HG03520 (cell line): ENCODE data around the gene EIF6.
"Not testable (repeated sequence)": the region's sequence is repeated elsewhere in the genome, so short reads cannot be mapped to it uniquely, and the experiment has no call there.

Source experiments
- ATAC-seq: cut with Tn5 transposase; IDR thresholded peaks from one replicate; pipeline ENCODE4 v1.9.1; 2021; ENCODE audit warnings: mild to moderate bottlenecking, moderate library complexity; ENCODE audit not compliant: unreplicated experiment

The EIF6 gene

GRCh38 chr20:35284267-35284991, at the start of gene EIF6:
TSS of gene EIF6 (minus strand) at chr20:35284772. CDS start at chr20:35284487, 285 bp downstream.
- peak; percentile 63 for ATAC-seq

DNA sequence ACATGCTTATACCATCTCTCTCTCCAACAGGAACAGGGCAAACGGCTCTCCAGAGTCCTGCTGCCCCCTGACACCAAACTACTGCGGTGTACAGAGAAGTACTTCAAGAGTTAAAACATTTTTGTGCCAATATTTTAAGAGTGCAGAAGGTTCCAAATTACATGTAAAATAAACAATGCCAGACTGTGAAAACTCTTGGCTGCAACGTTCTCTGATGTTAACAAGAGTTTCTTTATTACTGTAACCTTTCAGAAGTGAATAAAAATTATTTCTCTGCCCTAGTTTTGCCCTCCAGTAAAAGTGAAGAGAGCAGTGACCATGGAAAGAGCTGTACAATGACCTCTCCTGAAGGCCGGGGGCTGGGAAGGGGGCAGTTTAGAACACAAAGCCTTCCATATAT, 49.0 kb upstream of the EIF6 start:
- ATAC-seq = no peak

- ATAC-seq = no peak
These were observed 48.1 kb upstream of the EIF6 start for GRCh38 chr20:35332540-35333200.

- no peak for ATAC-seq
These were observed 45.0 kb upstream of the EIF6 start for GRCh38 chr20:35329435-35330139.

GRCh38 chr20:35328689-35329088, 44.1 kb upstream of the EIF6 start:
- ATAC-seq = no peak

DNA sequence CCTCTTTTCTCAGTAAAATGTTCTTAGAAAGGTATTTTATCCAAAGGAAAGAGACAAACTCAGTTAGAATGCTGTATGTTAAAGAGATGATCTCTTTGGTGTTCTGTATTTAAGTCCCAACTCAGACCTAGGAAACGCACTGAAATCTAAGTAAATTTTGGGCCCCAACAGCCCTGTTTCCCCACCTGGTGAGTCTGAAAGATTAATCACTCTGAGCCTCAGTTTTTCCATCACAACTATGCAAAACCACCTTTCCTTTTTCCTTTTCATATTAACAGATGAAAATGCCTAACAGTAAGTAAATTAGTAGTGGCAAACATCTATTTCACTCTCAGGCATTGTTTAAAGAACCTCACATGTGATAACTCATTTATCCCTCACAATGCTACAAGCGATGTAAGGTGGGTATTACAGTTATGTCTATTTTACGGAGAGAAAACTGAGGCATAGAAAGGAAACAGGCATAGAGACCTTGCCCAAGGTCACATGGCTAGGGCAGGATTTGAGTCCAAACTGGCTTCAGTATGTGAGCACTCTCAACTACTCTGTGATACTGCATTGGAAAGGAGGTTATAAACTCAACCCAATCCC, 43.6 kb upstream of the EIF6 start:
- no peak for ATAC-seq

- no peak for ATAC-seq
These were observed 42.8 kb upstream of the EIF6 start for GRCh38 chr20:35327074-35327976.

- ATAC-seq = no peak
These were observed 42.1 kb upstream of the EIF6 start for GRCh38 chr20:35326740-35327073.

DNA sequence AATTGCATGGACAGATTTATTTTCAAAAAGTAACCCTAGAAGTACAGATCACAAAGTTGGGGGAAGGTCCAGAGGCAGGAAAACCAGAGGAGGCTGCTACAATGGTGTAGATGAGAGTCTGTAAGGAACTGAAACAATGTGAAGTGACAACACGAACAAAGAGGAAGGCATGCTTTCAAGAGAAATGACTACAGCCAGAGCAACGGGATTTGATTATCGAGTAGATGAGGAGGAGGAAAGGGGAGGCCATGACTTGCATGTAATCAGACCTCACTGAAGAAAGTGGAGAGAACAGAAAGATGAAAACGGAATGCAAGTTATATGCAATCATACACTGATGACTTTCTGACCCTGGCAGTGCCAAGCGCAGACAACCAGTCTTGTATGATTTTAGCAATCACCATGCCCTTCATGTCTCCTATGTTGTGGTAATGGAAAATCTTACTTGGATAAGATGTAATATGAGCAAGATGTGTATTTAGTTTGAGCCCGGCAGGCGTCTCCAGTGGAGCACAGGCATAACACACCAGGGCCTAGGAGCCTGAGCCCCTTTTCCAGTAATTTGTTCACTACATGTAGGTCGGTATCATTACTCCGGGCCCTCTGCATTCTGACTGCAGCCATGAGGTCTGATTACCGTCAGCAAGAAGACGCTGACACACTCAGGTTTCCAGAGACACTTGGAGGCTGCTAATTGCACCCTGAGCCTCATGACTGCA, 41.6 kb upstream of the EIF6 start:
- no peak for ATAC-seq

DNA sequence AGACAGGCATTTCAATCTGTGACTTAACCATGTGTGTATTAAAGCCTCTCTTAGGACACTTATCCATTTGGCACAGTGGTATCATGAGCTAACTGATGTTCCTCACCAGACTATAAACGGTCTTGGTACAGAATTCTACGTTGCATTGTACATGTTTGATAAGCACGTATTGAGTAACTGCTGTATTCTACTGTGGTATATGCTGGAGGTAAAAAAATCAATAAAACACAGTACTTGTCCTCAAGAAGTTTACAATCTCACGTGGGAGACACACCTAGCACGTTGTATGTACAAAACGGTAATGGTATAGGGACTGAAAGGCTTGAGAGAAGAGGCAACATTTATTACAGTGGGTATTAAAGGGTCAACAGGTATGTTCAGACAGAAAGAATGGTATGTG, 40.8 kb upstream of the EIF6 start:
- ATAC-seq = no peak

DNA sequence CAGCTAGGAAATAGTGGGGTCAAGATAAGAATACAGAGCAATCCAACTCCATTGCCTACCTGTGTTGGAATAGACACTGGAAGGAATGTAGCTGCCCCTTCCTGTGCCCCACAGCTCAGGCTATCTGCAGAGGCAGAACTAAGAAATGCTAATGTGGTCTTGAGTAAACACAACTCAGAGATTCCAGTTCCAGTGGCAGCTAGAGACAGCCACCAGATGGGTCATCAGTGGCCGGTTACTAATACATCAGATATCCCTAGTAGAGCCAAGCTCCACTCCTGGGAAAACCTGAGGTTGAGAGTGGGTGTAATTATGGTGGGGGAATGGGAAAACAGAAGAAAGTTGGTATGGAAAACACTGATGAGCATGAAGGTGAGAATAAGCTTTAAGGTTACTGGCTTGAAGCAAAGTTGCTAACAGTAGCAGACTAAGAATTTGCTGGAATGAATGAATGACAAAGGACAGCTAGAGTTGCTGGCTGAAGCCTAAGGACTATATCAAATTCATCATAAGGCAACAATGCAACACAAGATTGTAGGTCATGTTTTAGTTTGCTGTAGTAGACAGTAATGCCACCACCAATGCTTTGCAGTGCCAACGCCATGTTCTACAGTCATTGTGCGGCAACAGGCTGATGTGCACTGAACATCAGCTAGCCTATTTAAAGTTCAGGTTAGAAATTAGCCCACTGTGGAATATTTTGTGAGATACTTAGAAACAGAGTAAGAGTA, 36.0 kb upstream of the EIF6 start:
- no peak for ATAC-seq

DNA sequence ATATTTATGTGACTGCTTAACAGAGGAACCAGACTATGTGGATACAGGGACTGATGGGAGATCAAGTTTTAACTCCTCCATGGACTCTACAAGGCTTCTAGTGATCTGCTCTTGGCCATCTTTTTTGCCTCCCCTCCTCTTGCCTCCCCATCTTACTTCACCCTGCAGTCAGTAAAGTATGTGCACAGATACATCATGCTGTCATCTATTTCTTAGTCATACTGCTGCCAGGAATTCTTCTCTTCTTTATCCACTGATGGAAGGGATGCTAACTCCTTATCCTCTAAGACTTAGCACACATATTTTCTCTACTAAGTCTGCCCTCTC, 35.3 kb upstream of the EIF6 start:
- no peak for ATAC-seq

DNA sequence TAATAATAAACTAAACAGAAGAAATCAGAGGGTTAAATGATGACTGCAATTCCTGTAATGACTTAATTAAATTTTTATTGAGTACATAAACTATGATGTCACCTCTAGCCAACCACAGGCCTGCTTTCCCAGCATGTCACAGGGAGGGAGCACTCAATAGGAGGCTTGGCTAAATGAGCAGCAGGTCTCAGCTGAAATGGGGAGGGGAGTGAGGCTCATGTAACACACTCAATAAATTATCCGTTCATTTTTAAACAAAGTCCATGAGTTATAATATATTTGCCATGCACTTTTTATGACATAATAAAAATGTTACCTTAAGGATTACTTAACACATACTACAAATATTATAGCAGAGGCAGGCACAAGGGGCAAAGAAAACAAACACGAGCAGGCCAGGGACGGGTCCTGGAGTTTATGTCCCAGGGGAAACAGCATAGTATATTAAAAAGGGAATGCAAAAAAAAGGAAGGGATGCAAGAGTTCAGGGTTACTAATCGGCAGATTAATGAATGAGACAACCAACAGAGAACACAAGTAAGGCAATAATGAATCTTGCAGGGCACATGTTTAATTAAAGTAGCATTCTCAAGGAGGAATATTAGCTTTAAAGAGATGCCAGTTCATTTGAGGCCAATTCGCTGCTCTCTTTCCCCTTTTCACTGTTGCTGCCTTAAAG, 34.8 kb upstream of the EIF6 start:
- ATAC-seq = no peak

- no peak for ATAC-seq
These were observed 34.1 kb upstream of the EIF6 start for GRCh38 chr20:35318502-35319157.

GRCh38 chr20:35317416-35318210, 33.0 kb upstream of the EIF6 start:
- no peak for ATAC-seq

DNA sequence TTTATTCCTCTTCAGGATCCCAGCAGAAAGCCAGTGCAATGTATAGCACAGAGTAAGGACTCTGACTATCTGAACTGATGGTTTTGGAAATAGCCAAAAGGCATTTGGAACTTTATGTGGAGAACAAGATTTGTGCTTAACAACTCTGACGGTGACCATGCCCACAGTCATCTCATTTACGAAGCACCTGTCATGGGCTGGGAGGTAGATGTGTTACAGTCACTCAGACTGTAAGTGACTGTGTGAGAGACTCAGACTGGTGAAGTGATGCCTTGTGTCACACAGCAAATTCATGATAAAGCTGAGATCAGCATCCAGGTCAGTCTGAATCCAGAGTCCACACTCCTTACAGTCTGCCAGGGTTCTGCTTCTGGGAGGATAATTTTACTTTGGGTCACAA, 31.5 kb upstream of the EIF6 start:
- ATAC-seq = no peak

DNA sequence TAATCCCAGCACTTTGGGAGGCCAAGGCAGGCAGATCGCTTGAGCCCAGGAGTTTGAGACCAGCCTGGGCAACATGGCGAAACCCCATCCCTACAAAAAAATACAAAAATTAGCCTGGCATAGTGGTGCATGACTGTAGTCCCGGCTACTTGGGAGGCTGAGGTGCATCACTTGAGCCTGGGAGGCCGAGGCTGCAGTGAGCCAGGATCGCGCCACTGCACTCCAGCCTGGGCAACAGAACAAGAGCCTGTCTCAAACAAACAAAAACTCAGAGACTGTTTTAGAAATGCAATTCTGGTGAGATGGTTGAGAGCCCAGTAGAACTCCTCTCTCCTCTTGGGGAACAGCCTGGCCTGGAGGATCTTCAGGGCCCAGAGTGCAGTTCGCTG, 31.1 kb upstream of the EIF6 start:
- not testable (repeated sequence) for ATAC-seq
